K562 (cell line): ENCODE results near the gene GNG3. TPM values are rescaled to one million over a fixed set of nuclear protein-coding genes. Genes with fewer than 3 reads are reported as not detected.

ENCODE experiments used
- ATAC-seq: fragments of 200-7000 bp; cut with Tn5 transposase; 3 replicates; pipeline ENCODE4 v1.9.1; 2020; ENCODE audit warnings: moderate library complexity
- BruUV-seq: library from RNA; stranded (reverse); fragments of 400-500 nt; replicated peaks from 2 replicates; lab custom pipeline; 2021; lab: Mats Ljungman, UMichigan
- CTCF ChIA-PET: fragments of 300-600 bp; formaldehyde crosslinking; extraction: SDS; loops from one replicate; lab custom pipeline; 2021; ENCODE audit warnings: low intra/inter-chr PET ratio; lab: Yijun Ruan, JAX
- POLR2A ChIA-PET: fragments of 300-600, 350-650 bp; sonication (Branson Sonifier 250); formaldehyde crosslinking; extraction: SDS; loops from one replicate; lab custom pipeline; 2021; ENCODE audit warnings: antibody characterized with exemption, inconsistent platforms; lab: Yijun Ruan, JAX
- DNase-seq, 4 experiments: peaks; one replicate each; pipeline versions ENCODE4 v3.0.0 to v3.0.0-alpha.2; 2011 to 2018; ENCODE audit warnings: low spot score in 3 of 4, mixed read lengths in 3 of 4; ENCODE audit errors: extremely low read depth in 1 of 4
- FAIRE-seq: peaks from 2 replicates; lab custom pipeline; 2011; peaks lifted over from hg19 to GRCh38; lab: Jason Lieb, UNC
- H2AFZ ChIP-seq: 2 replicates; pipeline ENCODE4 v1.6.0; 2011; ENCODE audit warnings: low read depth, low read length, control low read depth, inconsistent platforms
- H3K27ac ChIP-seq: fragments of 200-600 bp; 3 replicates; pipeline ENCODE4 v1.8.0; 2011; ENCODE audit warnings: low read depth, mild to moderate bottlenecking, control low read depth, inconsistent platforms, low read length, moderate library complexity, mixed read lengths; ENCODE audit errors: extremely low read depth
- H3K27me3 ChIP-seq, 2 experiments: fragments of 300-600 bp in 1 of 2; 2 replicates in 1 of 2; 3 replicates in 1 of 2; pipeline versions ENCODE4 v1.6.0 to v1.8.0; 2011; ENCODE audit warnings: inconsistent platforms in 2 of 2, low read length in 2 of 2, mild to moderate bottlenecking in 1 of 2, mixed read lengths in 1 of 2, moderate library complexity in 1 of 2; ENCODE audit not compliant: control insufficient read depth in 2 of 2, insufficient read depth in 2 of 2
- H3K36me3 ChIP-seq: fragments of 300-600 bp; 3 replicates; pipeline ENCODE4 v1.8.0; 2011; ENCODE audit warnings: mild to moderate bottlenecking, low read length, inconsistent platforms; ENCODE audit not compliant: control insufficient read depth, insufficient read depth
- H3K4me1 ChIP-seq, 2 experiments: fragments of 200-600 bp in 1 of 2; replicated peaks in 1 of 2; 2 replicates in 1 of 2; 3 replicates in 1 of 2; pipeline versions ENCODE4 v1.5.1 to v1.8.0; 2011; ENCODE audit warnings: inconsistent platforms in 2 of 2, low read length in 2 of 2, mild to moderate bottlenecking in 1 of 2, mixed read lengths in 1 of 2, moderate library complexity in 1 of 2; ENCODE audit not compliant: control insufficient read depth in 2 of 2, insufficient read depth in 2 of 2
- H3K4me2 ChIP-seq: 2 replicates; pipeline ENCODE4 v1.6.1; 2011; ENCODE audit warnings: low read length, control low read depth, inconsistent platforms, mixed read lengths; ENCODE audit not compliant: insufficient read depth
- H3K4me3 ChIP-seq: fragments of 200-600 bp; sonication (generic), shearing (Covaris generic); 2 replicates; pipeline ENCODE4 v1.5.1; 2016; ENCODE audit warnings: control low read depth, inconsistent platforms
- H3K79me2 ChIP-seq: fragments of 200-600 bp; 3 replicates; pipeline ENCODE4 v1.8.0; 2011; ENCODE audit warnings: low read length, inconsistent platforms; ENCODE audit not compliant: control insufficient read depth, insufficient read depth
- H3K9ac ChIP-seq, 2 experiments: 2 replicates each; pipeline versions ENCODE4 v1.6.0 to v1.6.1; 2011; ENCODE audit warnings: low read depth in 2 of 2, low read length in 2 of 2, control low read depth in 1 of 2, inconsistent platforms in 1 of 2, mild to moderate bottlenecking in 1 of 2, mixed read lengths in 1 of 2; ENCODE audit not compliant: insufficient read depth in 1 of 2
- H3K9me1 ChIP-seq: one replicate; pipeline ENCODE4 v1.6.0; 2011; ENCODE audit warnings: inconsistent platforms, mild to moderate bottlenecking, low read length, moderate library complexity; ENCODE audit not compliant: control insufficient read depth, insufficient read depth
- H3K9me3 ChIP-seq: replicated peaks from 2 replicates; pipeline ENCODE4 v1.5.1; 2011; ENCODE audit warnings: low read depth, low read length, inconsistent platforms; ENCODE audit not compliant: control insufficient read depth, insufficient read depth
- H4K20me1 ChIP-seq: replicated peaks from 2 replicates; pipeline ENCODE4 v1.6.1; 2011; ENCODE audit warnings: low read length, inconsistent platforms, mixed read lengths; ENCODE audit not compliant: control insufficient read depth, insufficient read depth
- CC2D1A ChIP-seq: fragments of 450-650 bp; IDR thresholded peaks from 2 replicates; pipeline ENCODE4 v1.6.1; 2017; ENCODE audit warnings: mild to moderate bottlenecking
- GMEB1 ChIP-seq: fragments of 250-450 bp; sonication (Bioruptor Pico); IDR thresholded peaks from 2 replicates; pipeline ENCODE4 v1.4.0; 2020; ENCODE audit warnings: mild to moderate bottlenecking
- ID3 ChIP-seq, 2 experiments: fragments of 250-450 bp in 1 of 2; fragments of 450-650 bp in 1 of 2; sonication (Bioruptor Pico) in 1 of 2; IDR thresholded peaks; 2 replicates each; pipeline versions ENCODE4 v1.6.1 to v1.8.0; 2016 to 2021; ENCODE audit warnings: mild to moderate bottlenecking in 2 of 2, moderate library complexity in 2 of 2, missing compliant biosample characterization in 1 of 2, missing genetic modification characterization in 1 of 2
- MTF1 ChIP-seq: fragments of 250-450 bp; sonication (Bioruptor Pico); IDR thresholded peaks from 2 replicates; pipeline ENCODE4 v1.9.0; 2021; ENCODE audit warnings: moderate library complexity, mild to moderate bottlenecking, inconsistent platforms, borderline replicate concordance
- NR2C2 ChIP-seq, 2 experiments: fragments of 200-800 bp in 1 of 2; sonication (Bioruptor generic) in 1 of 2; sonication (generic) in 1 of 2; formaldehyde crosslinking in 1 of 2; IDR thresholded peaks; 2 replicates each; pipeline versions ENCODE4 v1.6.1 to v1.8.0; 2016 to 2022; ENCODE audit warnings: mild to moderate bottlenecking in 1 of 2, missing compliant biosample characterization in 1 of 2, missing genetic modification characterization in 1 of 2, missing genetic modification reagents in 1 of 2
- RFX5 ChIP-seq: IDR thresholded peaks from 2 replicates; pipeline ENCODE4 v1.6.1; 2011; ENCODE audit warnings: low read depth, mild to moderate bottlenecking, improper control_type of control experiment, low read length
- SMARCE1 ChIP-seq: fragments of 450-650 bp; IDR thresholded peaks from 2 replicates; pipeline ENCODE4 v1.7.1; 2016; ENCODE audit warnings: mild to moderate bottlenecking
- TAF15 ChIP-seq: fragments of 200-400 bp; formaldehyde crosslinking; IDR thresholded peaks from 2 replicates; pipeline ENCODE4 v1.6.1; 2017; ENCODE audit warnings: mild to moderate bottlenecking, low read depth, low read length, moderate library complexity
- TFAM ChIP-seq: fragments of 250-450 bp; sonication (Bioruptor Pico); conservative IDR thresholded peaks from 2 replicates; pipeline ENCODE4 v1.5.0; 2021; ENCODE audit warnings: mild to moderate bottlenecking, moderate library complexity
- ZBTB26 ChIP-seq: fragments of 450-650 bp; formaldehyde crosslinking; IDR thresholded peaks from 2 replicates; pipeline ENCODE4 v1.4.0; 2022; ENCODE audit warnings: missing genetic modification characterization
- ZBTB5 ChIP-seq: fragments of 450-650 bp; IDR thresholded peaks from 2 replicates; pipeline ENCODE4 v1.6.1; 2017; ENCODE audit warnings: antibody characterized with exemption
- ZFP1 ChIP-seq: fragments of 450-650 bp; formaldehyde crosslinking; IDR thresholded peaks from 2 replicates; pipeline ENCODE4 v1.4.0; 2020; ENCODE audit warnings: mild to moderate bottlenecking, mixed read lengths
- ZNF785 ChIP-seq: fragments of 250-450 bp; sonication (Bioruptor Pico); IDR thresholded peaks from 2 replicates; pipeline ENCODE4 v1.4.0; 2020; ENCODE audit warnings: mild to moderate bottlenecking
- WGBS: fragments of 100-300 bp; shearing (Covaris generic); methylation state at CpG from one replicate; pipeline ENCODE4 v1.1.6; 2016; ENCODE audit warnings: low coverage, mixed read lengths; ENCODE audit not compliant: insufficient coverage; ENCODE audit errors: missing lambda C conversion rate; 5-methylcytosine and 5-hydroxymethylcytosine counted together
- in situ Hi-C: fragments of 300-500 bp; cut with MboI; formaldehyde crosslinking; loops from 4 replicates; pipeline ENCODE4 v1.15.0; 2018; ENCODE audit warnings: inconsistent platforms, mixed read lengths
- intact Hi-C: fragments of 100-400 bp; cut with micrococcal nuclease; formaldehyde crosslinking; loops from 2 replicates; pipeline ENCODE4 v1.14.2; 2022
- polyA plus RNA-seq, 8 experiments: library from polyadenylated mRNA; depleted of rRNA in 4 of 8; stranded (reverse) in 5 of 8; unstranded in 3 of 8; fragments of >200 nt; fragmentation: Nextera tagmentation in 2 of 8; fragmentation: Illumina TruSeq in 1 of 8; extraction: Ambion mirVana in 2 of 8; extraction: Trizol in 1 of 8; gene quantifications; 2 replicates each; pipeline versions ENCODE4 v1.2.1 to v1.2.3, GENCODE V29; 2011 to 2014; ENCODE audit warnings: inconsistent platforms in 1 of 8, missing spikeins in 1 of 8
- total RNA-seq, 7 experiments: library from RNA; depleted of rRNA in 6 of 7; stranded (reverse); fragments of >200 nt in 6 of 7; fragmentation: Illumina TruSeq in 2 of 7; extraction: Trizol in 2 of 7; gene quantifications; 2 replicates each; pipeline versions ENCODE4 v1.2.1 to v1.2.3, GENCODE V29; 2011 to 2021; ENCODE audit warnings: low replicate concordance in 1 of 7

GNG3 gene
- total and polyA plus RNA-seq, 9 of the 15 experiments (the other 6 are each of a cell fraction or from before 2014, with no cell fraction given) = 0.07 TPM; not detected in 8

- Histone ChIP-seq H3K4me2 (peak overlapping the region; percentile 97), H4K20me1 (peaks cover 7% of the 10 kb centered on the region; the same call in 1 of the 2 replicates), H3K4me3 (peak overlapping the region; percentile 73), H3K79me2 (peaks cover 69% of the 10 kb centered on the region), H3K27ac (peak overlapping the region; percentile 80), H3K36me3 (peaks cover 48% of the 10 kb centered on the region), H2AFZ (peak overlapping the region; percentile 77), H3K9ac (peak overlapping the region; percentile 85 to 100), H3K27me3 (no peaks in the 10 kb centered on the region), H3K9me3 (no peaks in the 10 kb centered on the region), H3K9me1 (no peaks in the 10 kb centered on the region), H3K4me1 (peaks cover 15 to 39% of the 10 kb centered on the region in 2 experiments; a peak in 4 of 5 replicates)
- DNase-seq (peak in 3 of 4 experiments; percentile 12 to 67 (median 53)), FAIRE-seq (no peak), ATAC-seq (peak; percentile 44)
- in situ Hi-C loops (no loop called here), intact Hi-C loops (loop anchor here (2.0 to 5.0 kb wide), 2 partner anchors 18 to 178 kb away; partner anchors contain the start of gene GANAB)
- BruUV-seq = TSS peak; percentile 62
- CTCF ChIA-PET = no interaction called here
- under 1% methylated on average over 31 of the region's 36 CpGs for WGBS
- POLR2A ChIA-PET = interaction anchor here (0.6 to 8.8 kb wide), 57 partner anchors 8 to 1041 kb away, joined by 3 to 161 read pairs (median 5); partner anchors contain the start of genes B3GAT3, EEF1G, EML3 and GANAB
- no peak for TF ChIP-seq MTF1 (CRISPR knock-in tag)
- TF ChIP-seq GMEB1 (CRISPR knock-in tag) = no peak
- TF ChIP-seq ZBTB26 (CRISPR knock-in tag) = no peak
- no peak for TF ChIP-seq ZNF785 (CRISPR knock-in tag)
- TF ChIP-seq RFX5 = no peak
- TF ChIP-seq CC2D1A = peak; percentile 9; the same call in 1 of the 2 replicates
- TF ChIP-seq TFAM = no peak
- no peak for TF ChIP-seq ZFP1 (CRISPR knock-in tag)
- TF ChIP-seq SMARCE1 = peak; percentile 15
- no peak for TF ChIP-seq ID3 (CRISPR knock-in tag; IDR thresholded peaks at IDR 0.05)
- no peak for TF ChIP-seq ID3 (tag; IDR thresholded peaks at IDR 0.05)
- TF ChIP-seq ZBTB5 = no peak
- no peak for TF ChIP-seq TAF15
- 0 out of 2 replicates have a peak, but pooled peaks have one; percentile 18 for TF ChIP-seq NR2C2 (CRISPR knock-in tag; IDR thresholded peaks at IDR 0.05)
- TF ChIP-seq NR2C2 (tag; IDR thresholded peaks at IDR 0.05) = no peak
Measured at GRCh38 chr11:62664405-62665074, 42.9 kb upstream of the GNG3 start.
